ENCODE data around the gene RCOR1. TPM values are rescaled to one million over a fixed set of nuclear protein-coding genes. Genes with fewer than 3 reads are reported as not detected.

The RCOR1 gene
- total RNA-seq, 2 experiments from 2014 or later = 16.1 to 16.2 TPM

DNA sequence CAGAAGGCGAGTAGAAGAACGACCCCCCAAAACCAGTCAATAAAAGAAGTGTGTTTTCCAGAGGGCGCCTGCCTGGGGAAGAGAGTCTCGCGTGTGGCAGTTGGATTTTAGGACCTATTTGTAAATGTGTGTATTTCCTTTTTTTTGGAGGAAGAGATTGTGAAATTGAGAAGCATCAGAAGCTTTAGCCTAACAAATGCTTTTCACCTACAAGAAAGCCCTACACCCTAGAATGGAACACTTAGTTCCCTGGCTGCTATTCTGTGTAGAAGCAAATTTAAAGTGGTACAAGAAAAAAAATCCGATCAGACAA is 1.3 kb downstream of the RCOR1 start:
- CTCF ChIA-PET = interaction anchor here (0.6 to 3.4 kb wide), 24 partner anchors 8 to 331 kb away, joined by 3 to 41 read pairs (median 4); partner anchors contain the start of gene MOK

DNA sequence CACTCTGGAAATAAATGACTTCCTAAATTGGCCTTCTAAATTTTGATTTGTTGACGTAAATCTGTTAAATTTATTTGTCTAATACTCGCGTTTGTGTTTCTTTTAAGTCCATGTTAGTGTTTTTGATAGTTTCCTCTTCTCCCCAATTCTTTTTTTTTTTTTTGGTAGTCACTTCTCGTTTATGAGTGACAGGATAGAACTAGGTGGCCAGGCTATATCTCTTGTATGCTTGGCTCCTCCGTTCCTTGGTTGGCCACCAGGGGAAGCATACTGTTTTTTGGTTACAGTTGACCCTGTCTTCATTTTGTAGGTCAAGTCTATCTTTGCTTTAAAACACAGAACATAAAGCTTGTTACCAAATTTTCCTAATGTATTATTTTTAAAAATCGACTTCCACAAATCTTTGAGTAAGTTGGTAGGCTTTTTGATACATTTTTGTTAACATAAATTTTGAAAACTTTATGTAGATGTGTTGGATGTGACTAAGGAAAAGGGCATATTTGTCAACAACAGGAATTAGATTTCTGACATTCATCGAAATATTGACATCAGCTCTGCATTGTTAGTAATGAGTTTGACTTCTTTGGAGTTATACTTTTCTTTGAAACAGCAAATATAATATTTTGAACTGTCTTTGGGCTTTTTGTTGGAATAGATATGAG is 2.2 kb downstream of the RCOR1 start:
- H3K27me3 Mint-ChIP-seq = no peaks in the 10 kb centered on the region
- intact Hi-C loops (cut with micrococcal nuclease) = loop anchor here (5.0 kb wide), 1 partner anchor 67 kb away; no protein-coding TSS in a partner anchor
- CTCF ChIA-PET = interaction anchor here (0.6 to 3.4 kb wide), 40 partner anchors 8 to 330 kb away, joined by 3 to 41 read pairs (median 4); no protein-coding TSS in a partner anchor
- ATAC-seq (peak; percentile 22), DNase-seq (peak; percentile 88)
- peaks cover 36% of the 10 kb centered on the region for H3K4me1 Mint-ChIP-seq (ENCODE audit: low read depth)
- TF ChIP-seq, protein P1, sequence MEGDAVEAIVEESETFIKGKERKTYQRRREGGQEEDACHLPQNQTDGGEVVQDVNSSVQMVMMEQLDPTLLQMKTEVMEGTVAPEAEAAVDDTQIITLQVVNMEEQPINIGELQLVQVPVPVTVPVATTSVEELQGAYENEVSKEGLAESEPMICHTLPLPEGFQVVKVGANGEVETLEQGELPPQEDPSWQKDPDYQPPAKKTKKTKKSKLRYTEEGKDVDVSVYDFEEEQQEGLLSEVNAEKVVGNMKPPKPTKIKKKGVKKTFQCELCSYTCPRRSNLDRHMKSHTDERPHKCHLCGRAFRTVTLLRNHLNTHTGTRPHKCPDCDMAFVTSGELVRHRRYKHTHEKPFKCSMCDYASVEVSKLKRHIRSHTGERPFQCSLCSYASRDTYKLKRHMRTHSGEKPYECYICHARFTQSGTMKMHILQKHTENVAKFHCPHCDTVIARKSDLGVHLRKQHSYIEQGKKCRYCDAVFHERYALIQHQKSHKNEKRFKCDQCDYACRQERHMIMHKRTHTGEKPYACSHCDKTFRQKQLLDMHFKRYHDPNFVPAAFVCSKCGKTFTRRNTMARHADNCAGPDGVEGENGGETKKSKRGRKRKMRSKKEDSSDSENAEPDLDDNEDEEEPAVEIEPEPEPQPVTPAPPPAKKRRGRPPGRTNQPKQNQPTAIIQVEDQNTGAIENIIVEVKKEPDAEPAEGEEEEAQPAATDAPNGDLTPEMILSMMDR (IDR thresholded peaks at IDR 0.05) = peak; percentile 79
- H3K4me3 Mint-ChIP-seq = peak overlapping the region; percentile 79
- POLR2A ChIA-PET = interaction anchor here (0.7 to 1.4 kb wide), 5 partner anchors 12 to 277 kb away, joined by 3 to 5 read pairs (median 3); no protein-coding TSS in a partner anchor
- peaks cover 11% of the 10 kb centered on the region for H3K36me3 Mint-ChIP-seq (ENCODE audit: low read depth)
- H3K27ac Mint-ChIP-seq = no peak overlapping the region
- H3K9me3 Mint-ChIP-seq = no peaks in the 10 kb centered on the region

More for the DNA sequence above, 1.3 kb downstream of the RCOR1 start:
- ATAC-seq = no peak
- DNase-seq = no peak
- H3K27ac Mint-ChIP-seq = peak overlapping the region; percentile 22
- H3K27me3 Mint-ChIP-seq = no peaks in the 10 kb centered on the region
- peaks cover 29% of the 10 kb centered on the region for H3K4me1 Mint-ChIP-seq (ENCODE audit: low read depth)
- H3K36me3 Mint-ChIP-seq (ENCODE audit: low read depth) = peaks cover 8% of the 10 kb centered on the region
- no peaks in the 10 kb centered on the region for H3K9me3 Mint-ChIP-seq
- TF ChIP-seq, protein P1 (IDR thresholded peaks at IDR 0.05) = no peak
- intact Hi-C loops (cut with micrococcal nuclease) = loop anchor here (5.0 kb wide), 1 partner anchor 66 kb away; no protein-coding TSS in a partner anchor
- peak overlapping the region; percentile 79 for H3K4me3 Mint-ChIP-seq
- POLR2A ChIA-PET = interaction anchor here (0.5 to 1.4 kb wide), 5 partner anchors 13 to 451 kb away, joined by 3 to 4 read pairs (median 3); no protein-coding TSS in a partner anchor

DNA sequence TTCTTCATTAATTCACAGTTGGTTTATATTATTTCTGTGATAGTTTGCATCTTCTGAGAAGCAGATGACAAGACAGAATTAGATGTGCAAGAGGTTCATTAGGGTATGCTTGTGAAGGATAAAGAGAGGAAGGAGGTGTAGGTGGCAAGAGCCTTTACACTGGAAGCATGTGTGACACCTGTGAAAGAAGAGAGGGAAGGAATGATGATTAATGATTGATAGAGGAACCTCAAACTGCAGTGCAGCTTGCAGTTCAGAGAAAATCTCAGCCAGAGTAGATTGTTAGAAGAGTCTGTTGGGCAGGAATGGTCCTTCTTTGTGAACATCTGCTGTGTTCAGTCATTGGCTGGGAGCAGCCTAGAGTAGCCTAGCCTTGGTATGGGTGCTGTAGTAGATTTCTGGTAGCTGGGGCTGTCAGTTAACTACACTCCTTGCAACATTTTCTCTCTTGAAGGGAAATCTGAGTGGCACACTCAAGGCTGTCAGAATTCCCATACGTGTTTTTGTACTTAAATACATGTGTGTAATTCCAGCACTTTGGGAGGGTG is 9.0 kb downstream of the RCOR1 start:
- Mint-ChIP-seq H3K9me3 (no peaks in the 10 kb centered on the region), H3K27me3 (no peaks in the 10 kb centered on the region), H3K4me1 (ENCODE audit: low read depth) (peaks cover 40% of the 10 kb centered on the region), H3K4me3 (no peak overlapping the region), H3K27ac (no peak overlapping the region), H3K36me3 (ENCODE audit: low read depth) (peaks cover 11% of the 10 kb centered on the region)
- CTCF ChIA-PET = interaction anchor here (0.5 kb wide), 1 partner anchor 78 kb away, joined by 3 read pairs; no protein-coding TSS in a partner anchor
- TF ChIP-seq, protein P1 (IDR thresholded peaks at IDR 0.05) = no peak
- POLR2A ChIA-PET = no interaction called here
- ATAC-seq (no peak), DNase-seq (no peak)
- intact Hi-C loops (cut with micrococcal nuclease) = no loop called here

DNA sequence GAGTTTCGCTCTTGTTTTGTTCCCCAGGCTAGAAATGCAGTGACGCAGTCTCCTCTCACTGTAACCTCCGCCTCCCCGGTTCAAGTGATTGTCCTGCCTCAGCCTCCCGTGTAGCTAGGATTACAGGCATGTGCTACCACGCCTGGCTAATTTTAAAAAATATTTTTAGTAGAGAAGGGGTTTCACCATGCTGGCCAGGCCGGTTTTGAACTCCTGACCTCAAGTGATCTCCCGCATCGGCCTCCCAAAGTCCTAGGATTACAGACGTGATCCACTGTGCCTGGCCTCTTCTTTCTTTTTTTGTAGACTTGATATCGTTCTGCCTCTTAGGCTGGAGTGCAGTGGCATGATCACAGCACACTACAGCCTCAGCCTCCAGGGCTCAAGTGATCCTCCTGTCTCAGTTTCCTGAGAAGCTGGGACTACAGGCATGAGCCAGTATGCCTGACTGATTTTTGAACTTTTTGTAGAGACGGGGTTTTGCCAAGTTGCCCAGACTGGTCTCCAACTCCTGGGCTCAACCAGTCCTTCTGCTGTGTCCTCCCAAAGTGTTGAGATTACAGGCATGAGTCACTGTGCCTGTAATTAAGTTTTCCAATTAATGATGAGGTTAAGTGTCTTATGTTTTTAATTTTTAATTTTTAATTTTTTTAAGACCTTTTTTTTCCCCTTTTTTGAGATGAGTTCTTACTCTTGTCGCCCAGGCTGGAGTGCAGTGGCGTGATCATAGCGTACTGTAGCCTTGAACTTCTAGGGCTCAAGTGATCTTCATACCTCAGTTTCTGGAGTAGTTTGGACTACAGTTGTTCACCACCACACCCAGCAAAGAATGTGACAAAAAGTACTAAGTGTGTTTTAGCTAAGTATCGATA is 10.2 kb downstream of the RCOR1 start:
- POLR2A ChIA-PET = interaction anchor here (0.6 kb wide), 1 partner anchor 10 kb away, joined by 3 read pairs; the partner anchor contains the start of gene RCOR1
- Mint-ChIP-seq H3K36me3 (ENCODE audit: low read depth) (peaks cover 11% of the 10 kb centered on the region), H3K4me3 (no peak overlapping the region), H3K27me3 (no peaks in the 10 kb centered on the region), H3K4me1 (ENCODE audit: low read depth) (peaks cover 43% of the 10 kb centered on the region), H3K9me3 (no peaks in the 10 kb centered on the region), H3K27ac (no peak overlapping the region)
- TF ChIP-seq, protein P1 (IDR thresholded peaks at IDR 0.05) = no peak
- CTCF ChIA-PET = interaction anchor here (7.1 kb wide), 1 partner anchor 8 kb away, joined by 41 read pairs; no protein-coding TSS in a partner anchor
- intact Hi-C loops (cut with micrococcal nuclease) = no loop called here
- DNase-seq (no peak), ATAC-seq (no peak)
